ENCODE measurements around the gene LEFTY2.
A peak's percentile ranks its signal among the peaks of the same experiment; 100 is the strongest.
"Not testable (repeated sequence)": the region's sequence is repeated elsewhere in the genome, so short reads cannot be mapped to it uniquely, and the experiment has no call there.

LEFTY2 gene

GRCh38 chr1:225942574-225942973, 1.6 kb upstream of the LEFTY2 start:
- Histone ChIP-seq H3K4me2 (ENCODE audit: low read length) (peak overlapping the region; percentile 21; the same call in 1 of the 2 replicates), H3K9ac (ENCODE audit: low read length) (no peak overlapping the region; the same call in 1 of the 2 replicates)

GRCh38 chr1:225941942-225942222, 862 bp upstream of the LEFTY2 start:
- H3K4me2 ChIP-seq (ENCODE audit: low read length), result peak overlapping the region; percentile 26; the same call in 1 of the 2 replicates
- H3K4me1 ChIP-seq (ENCODE audit: insufficient read depth, low read length, severe bottlenecking), result peaks cover 40% of the 10 kb centered on the region
- H3K9me3 ChIP-seq (ENCODE audit: low read length), result no peaks in the 10 kb centered on the region
- TF ChIP-seq EZH2 (IDR thresholded peaks at IDR 0.05; ENCODE audit: borderline replicate concordance, low read length), result no peak
- TF ChIP-seq, protein P1, sequence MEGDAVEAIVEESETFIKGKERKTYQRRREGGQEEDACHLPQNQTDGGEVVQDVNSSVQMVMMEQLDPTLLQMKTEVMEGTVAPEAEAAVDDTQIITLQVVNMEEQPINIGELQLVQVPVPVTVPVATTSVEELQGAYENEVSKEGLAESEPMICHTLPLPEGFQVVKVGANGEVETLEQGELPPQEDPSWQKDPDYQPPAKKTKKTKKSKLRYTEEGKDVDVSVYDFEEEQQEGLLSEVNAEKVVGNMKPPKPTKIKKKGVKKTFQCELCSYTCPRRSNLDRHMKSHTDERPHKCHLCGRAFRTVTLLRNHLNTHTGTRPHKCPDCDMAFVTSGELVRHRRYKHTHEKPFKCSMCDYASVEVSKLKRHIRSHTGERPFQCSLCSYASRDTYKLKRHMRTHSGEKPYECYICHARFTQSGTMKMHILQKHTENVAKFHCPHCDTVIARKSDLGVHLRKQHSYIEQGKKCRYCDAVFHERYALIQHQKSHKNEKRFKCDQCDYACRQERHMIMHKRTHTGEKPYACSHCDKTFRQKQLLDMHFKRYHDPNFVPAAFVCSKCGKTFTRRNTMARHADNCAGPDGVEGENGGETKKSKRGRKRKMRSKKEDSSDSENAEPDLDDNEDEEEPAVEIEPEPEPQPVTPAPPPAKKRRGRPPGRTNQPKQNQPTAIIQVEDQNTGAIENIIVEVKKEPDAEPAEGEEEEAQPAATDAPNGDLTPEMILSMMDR (IDR thresholded peaks at IDR 0.05; ENCODE audit: low read length), result no peak
- peak overlapping the region; percentile 3; the same call in 1 of the 2 replicates for H3K9ac ChIP-seq (ENCODE audit: low read length)
- no peaks in the 10 kb centered on the region for H4K20me1 ChIP-seq (ENCODE audit: insufficient read depth, low read length)
- H3K27ac ChIP-seq (ENCODE audit: low read depth, low read length, poor library complexity, severe bottlenecking), result peak overlapping the region; percentile 75
- H3K27me3 ChIP-seq (ENCODE audit: insufficient read depth, low read length), result peaks cover 7% of the 10 kb centered on the region
- no peak overlapping the region for H3K4me3 ChIP-seq (ENCODE audit: low read depth, low read length, poor library complexity, severe bottlenecking)
- H3K9me2 ChIP-seq (ENCODE audit: low read depth, low read length), result no peaks in the 10 kb centered on the region
- H2AFZ ChIP-seq (ENCODE audit: low read length), result no peak overlapping the region
- H3K36me3 ChIP-seq (ENCODE audit: insufficient read depth, low read length), result no peaks in the 10 kb centered on the region
- no peaks in the 10 kb centered on the region for H3K79me2 ChIP-seq (ENCODE audit: insufficient read depth, low read length)
- no peaks in the 10 kb centered on the region for H3F3A ChIP-seq (ENCODE audit: insufficient read depth, low read length)

More at GRCh38 chr1:225942574-225942973, 1.6 kb upstream of the LEFTY2 start:
- Histone ChIP-seq H3K9me3 (ENCODE audit: low read length) (no peaks in the 10 kb centered on the region), H4K20me1 (ENCODE audit: insufficient read depth, low read length) (no peaks in the 10 kb centered on the region), H2AFZ (ENCODE audit: low read length) (no peak overlapping the region), H3K27me3 (ENCODE audit: insufficient read depth, low read length) (peaks cover 7% of the 10 kb centered on the region), H3K9me2 (ENCODE audit: low read depth, low read length) (no peaks in the 10 kb centered on the region), H3F3A (ENCODE audit: insufficient read depth, low read length) (no peaks in the 10 kb centered on the region), H3K4me1 (ENCODE audit: insufficient read depth, low read length, severe bottlenecking) (peaks cover 40% of the 10 kb centered on the region), H3K79me2 (ENCODE audit: insufficient read depth, low read length) (no peaks in the 10 kb centered on the region), H3K36me3 (ENCODE audit: insufficient read depth, low read length) (no peaks in the 10 kb centered on the region), H3K4me3 (ENCODE audit: low read depth, low read length, poor library complexity, severe bottlenecking) (no peak overlapping the region), H3K27ac (ENCODE audit: low read depth, low read length, poor library complexity, severe bottlenecking) (peak overlapping the region; percentile 75)
- TF ChIP-seq, protein P1 (IDR thresholded peaks at IDR 0.05; ENCODE audit: low read length), result no peak
- TF ChIP-seq EZH2 (IDR thresholded peaks at IDR 0.05; ENCODE audit: borderline replicate concordance, low read length), result no peak

GRCh38 chr1:225940385-225941151, 452 bp downstream of the LEFTY2 start:
- peak overlapping the region; percentile 75 for H3K27ac ChIP-seq (ENCODE audit: low read depth, low read length, poor library complexity, severe bottlenecking)
- no peaks in the 10 kb centered on the region for H3K27me3 ChIP-seq (ENCODE audit: insufficient read depth, low read length)
- no peak overlapping the region for H3K9ac ChIP-seq (ENCODE audit: low read length)
- peaks cover 48% of the 10 kb centered on the region for H3K4me1 ChIP-seq (ENCODE audit: insufficient read depth, low read length, severe bottlenecking)
- H3K9me3 ChIP-seq (ENCODE audit: low read length), result no peaks in the 10 kb centered on the region
- H2AFZ ChIP-seq (ENCODE audit: low read length), result no peak overlapping the region
- H3K4me3 ChIP-seq (ENCODE audit: low read depth, low read length, poor library complexity, severe bottlenecking), result no peak overlapping the region
- TF ChIP-seq, protein P1 (IDR thresholded peaks at IDR 0.05; ENCODE audit: low read length), result no peak
- TF ChIP-seq EZH2 (IDR thresholded peaks at IDR 0.05; ENCODE audit: borderline replicate concordance, low read length), result no peak
- no peaks in the 10 kb centered on the region for H3F3A ChIP-seq (ENCODE audit: insufficient read depth, low read length)
- no peaks in the 10 kb centered on the region for H4K20me1 ChIP-seq (ENCODE audit: insufficient read depth, low read length)
- no peaks in the 10 kb centered on the region for H3K9me2 ChIP-seq (ENCODE audit: low read depth, low read length)
- H3K4me2 ChIP-seq (ENCODE audit: low read length), result no peak overlapping the region
- no peaks in the 10 kb centered on the region for H3K79me2 ChIP-seq (ENCODE audit: insufficient read depth, low read length)
- no peaks in the 10 kb centered on the region for H3K36me3 ChIP-seq (ENCODE audit: insufficient read depth, low read length)

DNA sequence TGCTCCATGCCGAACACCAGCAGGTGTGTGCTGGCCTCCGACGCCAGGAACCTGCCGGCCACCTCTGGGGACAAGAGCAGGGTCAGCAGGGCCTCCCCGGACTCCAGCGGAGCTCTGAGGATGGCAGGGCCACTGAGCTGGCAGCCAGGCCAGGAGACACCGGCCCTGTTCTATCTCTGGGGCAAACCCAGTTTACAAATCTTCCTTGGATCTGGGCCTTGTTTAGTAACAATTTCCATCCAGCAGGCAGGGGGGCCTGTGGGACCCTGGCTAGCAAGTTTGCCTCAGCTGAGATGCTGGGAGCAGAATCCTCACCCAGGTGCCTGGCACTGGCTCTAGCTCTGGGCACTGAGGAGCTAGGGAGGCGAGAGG, 1.1 kb downstream of the LEFTY2 start:
- H3K9me3 ChIP-seq (ENCODE audit: low read length); H3K4me2 ChIP-seq (ENCODE audit: low read length); H3F3A ChIP-seq (ENCODE audit: insufficient read depth, low read length); H3K4me3 ChIP-seq (ENCODE audit: low read depth, low read length, poor library complexity, severe bottlenecking); H3K9ac ChIP-seq (ENCODE audit: low read length); H2AFZ ChIP-seq (ENCODE audit: low read length); H4K20me1 ChIP-seq (ENCODE audit: insufficient read depth, low read length); H3K79me2 ChIP-seq (ENCODE audit: insufficient read depth, low read length); H3K27me3 ChIP-seq (ENCODE audit: insufficient read depth, low read length); H3K9me2 ChIP-seq (ENCODE audit: low read depth, low read length); H3K36me3 ChIP-seq (ENCODE audit: insufficient read depth, low read length): not testable (repeated sequence)
- H3K27ac ChIP-seq (ENCODE audit: low read depth, low read length, poor library complexity, severe bottlenecking), result peak overlapping the region; percentile 75
- H3K4me1 ChIP-seq (ENCODE audit: insufficient read depth, low read length, severe bottlenecking), result peaks cover 45% of the 10 kb centered on the region

GRCh38 chr1:225939097-225939938, 1.7 kb downstream of the LEFTY2 start:
- H4K20me1 ChIP-seq (ENCODE audit: insufficient read depth, low read length); H3K27ac ChIP-seq (ENCODE audit: low read depth, low read length, poor library complexity, severe bottlenecking); H3K27me3 ChIP-seq (ENCODE audit: insufficient read depth, low read length); H3K4me3 ChIP-seq (ENCODE audit: low read depth, low read length, poor library complexity, severe bottlenecking); H3K36me3 ChIP-seq (ENCODE audit: insufficient read depth, low read length); H3K79me2 ChIP-seq (ENCODE audit: insufficient read depth, low read length); H2AFZ ChIP-seq (ENCODE audit: low read length); H3K9me2 ChIP-seq (ENCODE audit: low read depth, low read length); H3K4me2 ChIP-seq (ENCODE audit: low read length); H3F3A ChIP-seq (ENCODE audit: insufficient read depth, low read length); H3K9me3 ChIP-seq (ENCODE audit: low read length); H3K9ac ChIP-seq (ENCODE audit: low read length): not testable (repeated sequence)
- H3K4me1 ChIP-seq (ENCODE audit: insufficient read depth, low read length, severe bottlenecking), result peaks cover 40% of the 10 kb centered on the region

All from OCI-LY1 (cell line).